ENCODE data around the gene MED27.
"Not testable (repeated sequence)": the region's sequence is repeated elsewhere in the genome, so short reads cannot be mapped to it uniquely, and the experiment has no call there.

MED27 gene

DNA sequence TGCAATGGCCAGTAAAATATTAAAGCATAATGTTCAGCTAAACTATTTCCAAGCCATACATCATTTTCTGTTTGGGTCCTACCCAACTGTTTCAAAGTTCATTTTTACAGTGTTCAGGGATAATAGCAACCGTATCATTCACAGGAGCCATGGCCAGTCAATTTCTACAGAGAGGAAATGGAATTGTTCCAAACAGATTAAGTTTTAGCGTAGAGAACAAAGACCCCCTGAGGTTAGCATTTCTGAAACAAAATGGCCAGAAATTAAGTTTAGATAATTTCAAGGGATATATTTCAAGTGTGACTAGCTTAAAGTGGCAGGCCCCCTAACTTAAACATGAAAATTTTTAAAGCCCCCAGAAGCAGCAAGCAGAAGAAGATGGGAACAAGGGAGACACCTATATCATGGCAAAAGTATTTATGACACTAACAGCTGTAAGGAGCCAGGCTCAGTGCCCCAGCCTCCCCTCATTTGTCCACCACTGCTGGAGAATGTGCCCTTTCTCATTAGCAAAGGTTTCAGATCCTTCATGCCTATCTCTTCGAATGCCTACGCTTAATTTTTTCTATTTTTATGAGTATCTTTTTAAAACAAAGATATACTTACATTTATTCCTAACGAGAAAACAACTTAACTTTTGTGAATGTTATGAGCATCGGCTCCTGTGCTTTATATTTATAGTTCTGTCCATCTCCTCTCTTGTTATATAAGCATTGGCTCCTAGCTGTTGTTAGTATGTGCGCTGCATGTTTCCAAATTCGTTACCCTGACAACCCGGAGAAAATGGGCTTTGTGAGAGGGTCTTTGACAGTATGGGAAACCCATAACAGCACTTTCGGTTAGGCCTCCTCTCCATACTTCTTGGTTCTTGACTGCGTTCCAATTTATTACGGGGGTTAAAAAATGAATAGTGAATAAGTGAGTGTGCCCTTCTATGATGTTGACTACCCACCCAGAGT lies 116.3 kb downstream of the MED27 start:
- DNase-seq (ENCODE audit: low spot score) = no peak

DNA sequence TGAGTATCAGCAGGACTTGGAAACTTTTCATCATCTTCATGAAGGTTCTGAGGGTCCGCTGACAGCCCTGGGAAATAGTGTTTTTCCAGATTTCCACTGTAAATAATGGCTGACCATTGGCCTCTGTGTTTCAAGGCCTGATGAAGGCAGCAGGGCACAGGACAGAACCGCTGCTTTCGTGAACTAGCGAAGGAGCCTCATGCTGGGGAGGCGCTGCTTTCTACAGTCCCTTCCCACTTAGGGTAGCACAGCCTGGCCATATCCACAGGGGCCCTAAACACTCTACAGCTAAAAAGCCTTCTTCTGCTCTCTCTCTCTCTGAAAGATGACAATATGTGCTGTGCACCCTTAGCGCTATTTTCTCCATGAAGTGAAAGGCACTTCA lies 118.2 kb downstream of the MED27 start:
- no peak for DNase-seq (ENCODE audit: low spot score)

DNA sequence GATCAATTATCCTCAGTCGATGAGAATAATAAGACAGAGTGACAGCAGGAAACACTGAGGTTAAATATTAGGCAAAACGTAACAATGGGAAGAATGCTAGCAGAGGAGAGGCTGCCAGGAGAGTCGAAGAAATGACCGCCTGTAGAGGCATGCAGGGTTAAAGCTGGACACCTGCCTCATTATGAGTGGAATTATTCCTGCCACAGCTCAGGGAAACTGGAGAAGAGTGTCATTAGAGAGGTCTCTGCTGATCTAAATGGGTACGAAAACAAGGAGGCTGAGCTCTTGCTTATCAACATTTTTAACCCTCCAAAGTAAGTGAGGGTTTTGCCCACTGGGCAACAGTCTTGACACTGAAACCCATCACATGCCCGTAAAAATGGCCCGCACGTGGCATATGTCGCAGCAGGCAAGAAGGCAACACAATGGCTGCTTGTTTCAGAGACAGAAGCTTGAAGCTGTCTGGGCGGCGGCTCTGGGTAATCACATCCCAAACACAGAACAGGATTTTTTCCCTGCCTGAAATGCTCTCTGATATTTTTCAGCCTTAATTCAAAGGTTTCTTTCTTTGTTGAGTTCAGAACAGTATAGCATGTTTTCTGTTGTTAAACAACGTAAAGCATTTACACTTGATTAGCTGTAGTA lies 118.7 kb downstream of the MED27 start:
- no peak for DNase-seq (ENCODE audit: low spot score)

DNA sequence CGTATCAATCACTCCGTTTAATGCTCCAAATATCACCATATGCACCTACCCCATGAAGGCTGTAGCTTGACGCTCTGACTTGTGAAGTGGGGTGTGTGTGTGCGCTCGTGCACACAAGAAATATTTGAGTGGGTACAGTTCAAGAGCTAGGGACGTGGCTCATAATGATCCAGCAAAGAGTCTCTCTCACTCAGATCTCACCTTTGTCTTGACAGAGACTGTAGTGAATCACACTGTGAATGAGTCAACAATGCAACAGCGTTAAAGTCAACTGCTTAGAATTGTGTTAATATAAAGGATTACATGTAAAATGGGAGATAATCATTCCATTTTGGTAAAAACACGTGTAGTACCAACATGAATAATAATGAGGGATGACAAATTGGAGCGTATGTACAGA lies 119.4 kb downstream of the MED27 start:
- no peak for DNase-seq (ENCODE audit: low spot score)

DNA sequence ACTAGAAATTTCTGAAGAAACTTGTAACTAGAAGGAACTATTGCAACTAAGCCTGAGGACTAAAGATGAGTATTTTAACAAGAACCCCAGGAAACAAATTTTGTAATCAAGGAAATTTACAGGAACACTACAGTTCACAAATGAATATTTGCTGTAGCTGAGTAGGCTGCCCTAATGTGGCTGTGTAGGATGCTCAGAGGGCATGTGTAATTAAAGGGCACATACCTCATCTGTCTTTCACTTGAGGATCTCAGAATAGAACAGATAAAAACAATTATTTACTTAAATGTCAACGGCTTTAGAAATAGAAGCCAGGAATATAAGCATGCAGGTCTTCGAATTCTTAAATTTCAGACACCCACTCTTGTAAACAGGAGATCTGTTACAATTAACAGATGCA lies 119.8 kb downstream of the MED27 start:
- no peak for DNase-seq (ENCODE audit: low spot score)

DNA sequence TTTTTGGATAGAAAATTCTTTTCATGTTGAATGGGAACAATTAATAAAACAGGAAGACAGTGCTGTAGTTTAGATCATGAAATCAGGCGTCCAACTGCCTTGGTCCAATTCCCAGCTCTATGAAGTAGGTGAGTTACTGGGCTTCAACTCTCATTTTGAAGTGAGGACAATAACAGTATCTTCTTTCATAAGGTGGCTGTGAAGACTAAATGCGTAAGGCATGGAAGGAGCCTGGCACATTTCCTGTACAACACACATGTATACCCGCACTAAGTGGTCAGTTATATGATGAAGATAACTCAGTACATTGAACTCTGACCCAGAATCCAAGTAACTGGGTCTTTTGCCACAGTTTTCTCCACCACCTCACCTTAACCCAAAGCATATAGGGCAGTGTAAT lies 120.6 kb downstream of the MED27 start:
- DNase-seq (ENCODE audit: low spot score) = no peak

DNA sequence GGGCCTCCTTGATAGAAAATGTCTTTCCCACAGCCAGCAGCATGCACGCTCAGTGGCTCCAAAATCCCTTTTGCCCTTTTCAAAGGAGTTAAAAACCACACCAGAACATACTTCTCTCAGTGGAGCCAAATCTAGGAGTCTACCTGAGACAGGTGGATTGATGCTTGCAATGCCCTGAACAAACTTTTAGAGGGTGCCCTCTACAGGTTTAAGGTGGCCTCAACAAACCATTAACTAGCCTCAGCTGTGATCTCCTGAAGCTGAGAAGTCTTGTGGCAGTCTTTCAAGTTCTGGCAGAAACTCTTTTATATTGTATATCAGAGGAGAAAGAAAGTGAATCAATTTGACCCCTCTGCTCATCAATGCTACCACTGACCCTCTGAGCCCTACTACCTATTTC lies 125.4 kb downstream of the MED27 start:
- DNase-seq (ENCODE audit: low spot score) = no peak

DNA sequence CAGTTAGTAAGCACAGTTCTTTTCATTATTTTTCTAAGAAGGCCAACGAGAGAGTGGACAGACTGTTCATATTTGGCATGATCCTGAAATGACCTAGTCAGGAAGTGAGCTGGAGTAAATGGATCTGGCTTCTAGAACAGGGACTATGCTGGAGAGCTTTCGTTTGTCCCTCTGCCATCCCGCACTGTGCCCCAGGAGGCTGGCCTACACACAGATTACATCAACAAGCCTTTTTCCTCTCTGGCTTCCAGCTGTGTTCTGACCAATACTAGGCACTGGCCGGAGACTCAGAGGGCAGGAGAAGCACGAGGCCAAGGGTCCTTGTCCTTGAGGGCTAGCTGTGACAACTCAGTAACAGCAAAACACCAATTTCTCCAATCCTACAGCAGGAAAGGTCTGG lies 127.8 kb downstream of the MED27 start:
- DNase-seq (ENCODE audit: low spot score) = no peak

DNA sequence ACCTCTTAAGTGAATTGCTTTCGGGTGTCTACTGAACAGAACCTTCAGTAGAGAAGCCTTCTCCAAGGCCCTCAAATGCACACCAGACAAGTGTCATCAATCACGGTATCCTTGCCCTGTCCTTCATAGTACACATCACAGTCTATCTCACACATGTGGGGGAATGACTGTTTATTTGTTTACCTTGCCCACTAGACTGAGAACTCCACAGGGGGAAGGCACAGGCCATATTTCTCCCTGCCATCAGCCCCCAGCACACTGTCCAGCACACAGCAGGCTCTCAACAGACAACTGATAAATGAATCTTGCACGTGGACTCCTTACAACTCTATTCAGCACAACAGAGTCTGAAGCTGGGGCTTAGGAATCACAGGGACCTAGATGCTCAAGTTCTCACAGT lies 128.5 kb downstream of the MED27 start:
- DNase-seq (ENCODE audit: low spot score) = no peak

DNA sequence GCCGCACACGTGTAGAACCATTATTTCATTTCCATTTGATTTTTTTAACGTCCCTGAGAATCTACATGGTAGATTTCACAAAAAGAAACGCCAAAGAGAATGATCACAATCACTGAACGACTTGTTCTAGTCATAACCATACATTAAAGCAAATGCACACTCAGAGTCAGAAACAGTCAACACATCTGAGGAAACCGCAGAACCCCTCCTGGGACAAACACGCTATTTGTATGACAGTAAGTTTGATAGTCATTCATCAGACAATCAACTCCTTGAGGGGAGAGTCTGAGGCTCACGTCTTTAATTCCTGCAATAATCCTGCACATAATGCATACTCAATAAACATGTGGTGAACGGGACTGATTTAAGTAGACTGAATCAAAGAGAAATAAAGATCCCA lies 129.2 kb downstream of the MED27 start:
- DNase-seq (ENCODE audit: low spot score) = no peak

DNA sequence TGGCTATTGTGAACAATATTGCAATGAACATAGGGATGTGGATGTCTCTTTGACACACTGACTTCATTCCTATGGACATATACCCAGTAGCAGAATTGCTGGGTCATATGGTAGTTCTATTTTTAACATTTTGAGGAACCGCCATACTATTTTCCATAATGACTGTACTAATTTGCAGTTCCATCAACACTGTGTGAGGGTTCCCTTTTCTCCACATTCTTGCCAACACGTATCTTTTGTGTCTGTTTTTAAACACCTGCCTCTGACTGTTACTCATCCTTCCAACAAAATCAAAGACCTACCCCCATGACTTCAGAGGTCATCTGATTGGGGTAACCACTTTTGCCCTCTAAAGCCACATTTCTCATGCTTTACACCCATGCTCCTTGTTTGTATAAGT lies 133.5 kb downstream of the MED27 start:
- DNase-seq (ENCODE audit: low spot score) = no peak

DNA sequence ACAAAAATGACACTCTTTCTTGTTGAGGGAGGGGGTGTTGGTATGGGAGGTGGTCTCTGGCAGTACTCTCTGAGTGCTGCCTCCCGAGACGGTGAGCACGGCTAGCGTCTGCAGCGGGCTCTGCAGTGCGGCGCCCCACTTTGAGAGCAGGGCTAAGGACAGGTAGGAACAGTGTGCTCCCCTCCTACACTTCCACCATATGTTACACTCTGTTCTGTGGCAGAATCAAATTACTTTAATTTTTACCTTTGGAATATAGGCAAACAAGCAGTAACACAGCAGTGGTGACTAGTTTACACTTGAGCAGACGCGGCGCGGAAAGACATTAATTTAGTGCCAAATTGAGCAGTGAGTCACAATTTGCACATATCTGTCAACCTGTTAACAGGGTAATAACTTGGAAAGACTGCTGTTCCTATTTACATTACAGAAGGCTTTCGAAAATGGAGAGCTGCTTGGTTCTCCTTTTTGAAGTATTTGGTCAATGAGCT lies 136.3 kb downstream of the MED27 start:
- DNase-seq (ENCODE audit: low spot score) = no peak

DNA sequence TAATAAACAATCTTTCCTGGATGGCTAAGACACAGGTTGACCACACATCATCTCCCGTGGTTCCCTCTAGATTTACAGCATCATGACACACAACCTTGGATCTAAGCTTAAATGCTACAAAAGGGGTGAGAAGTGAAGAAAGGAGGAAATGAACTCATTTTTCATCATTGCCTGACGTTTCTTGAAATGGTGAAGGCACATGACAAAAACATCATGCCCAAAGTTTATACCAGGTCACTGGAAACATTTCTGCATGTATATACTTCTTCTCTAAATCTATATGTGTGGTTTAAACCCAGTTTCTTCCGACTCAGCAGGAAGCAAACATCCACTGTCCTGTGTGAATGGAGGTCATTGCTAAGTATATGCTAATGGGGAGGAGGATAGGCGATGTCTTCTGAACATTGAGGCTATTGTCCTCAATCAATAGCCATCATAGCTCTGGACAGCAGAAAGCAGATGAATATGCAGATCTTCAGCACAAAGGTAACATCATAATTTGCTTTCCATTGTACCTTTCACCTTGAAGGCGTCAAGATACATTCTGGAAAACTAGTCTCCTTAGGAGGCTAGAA lies 137.4 kb downstream of the MED27 start:
- no peak for DNase-seq (ENCODE audit: low spot score)

DNA sequence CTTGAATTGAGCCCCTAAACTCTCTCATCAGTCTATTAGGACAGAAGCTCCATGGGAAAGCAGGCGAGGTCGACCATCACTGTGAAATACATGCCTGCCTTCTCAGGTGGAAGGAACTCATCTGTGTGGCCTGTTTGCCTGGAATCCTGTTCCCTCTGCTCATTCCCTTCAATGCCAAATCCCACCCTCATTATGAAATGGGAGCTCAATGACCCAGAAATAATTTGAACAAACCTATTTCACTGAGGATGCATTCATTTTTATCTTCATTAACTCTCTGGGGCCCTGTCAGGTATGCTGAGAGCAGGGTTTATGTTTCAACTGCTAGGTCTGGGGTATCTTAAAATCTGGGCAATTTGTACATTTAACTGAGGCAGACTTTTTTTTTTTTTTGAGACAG lies 142.2 kb downstream of the MED27 start:
- no peak for DNase-seq (ENCODE audit: low spot score)

DNA sequence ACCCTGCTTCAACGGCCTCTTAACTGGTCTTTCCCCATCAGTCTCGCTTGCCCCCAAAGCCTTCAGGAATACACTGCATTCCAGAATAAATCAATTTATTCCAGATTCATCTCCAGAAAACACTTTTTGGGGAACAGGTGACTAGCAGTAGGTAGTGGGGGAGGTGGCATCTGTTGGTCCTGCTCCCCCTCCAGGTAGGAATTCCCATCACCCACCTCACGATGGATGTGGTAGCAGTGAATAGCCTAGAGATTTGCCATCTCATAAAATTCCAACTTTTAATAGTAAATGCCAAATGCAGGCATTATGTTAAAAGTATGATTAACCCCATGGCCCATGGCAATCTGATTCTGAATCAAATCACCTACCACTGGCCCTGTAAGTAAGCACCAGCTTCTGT lies 142.7 kb downstream of the MED27 start:
- DNase-seq (ENCODE audit: low spot score) = no peak

DNA sequence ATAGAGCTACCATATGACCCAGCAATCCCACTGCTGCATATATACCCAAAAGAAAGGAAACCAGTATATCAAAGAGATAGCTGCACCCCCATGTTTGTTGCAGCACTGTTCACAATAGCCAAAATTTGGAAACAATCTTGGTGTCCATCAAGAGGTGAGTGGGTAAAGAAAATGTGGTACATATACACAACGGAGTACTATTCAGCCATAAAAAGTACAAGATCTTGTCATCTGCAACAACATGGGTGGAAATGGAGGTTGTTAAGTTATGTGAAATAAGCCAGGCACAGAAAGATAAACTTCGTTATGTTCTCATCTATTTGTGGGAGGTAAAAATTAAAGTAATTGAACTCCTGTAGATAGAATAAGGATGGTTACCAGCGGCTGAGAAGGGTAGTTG lies 145.0 kb downstream of the MED27 start:
- no peak for DNase-seq (ENCODE audit: low spot score)

DNA sequence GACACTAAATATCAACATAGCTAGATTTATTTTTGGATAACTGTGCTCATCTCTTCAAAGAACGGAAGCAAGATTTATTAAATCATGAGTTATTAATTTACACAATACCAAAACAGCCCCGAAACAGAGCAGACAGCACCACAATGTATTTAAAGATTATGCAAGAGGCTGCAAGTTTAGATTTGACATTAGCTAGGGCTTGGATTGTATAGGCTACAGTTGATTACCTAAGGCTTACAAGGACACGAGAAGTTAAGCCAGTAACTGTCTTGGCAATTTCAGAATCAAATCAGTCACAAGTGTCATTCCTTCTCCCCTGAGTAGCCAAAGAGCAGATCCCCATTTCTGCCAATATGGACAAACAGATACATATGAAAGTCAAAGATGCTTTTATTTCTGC lies 152.6 kb downstream of the MED27 start:
- no peak for DNase-seq (ENCODE audit: low spot score)

DNA sequence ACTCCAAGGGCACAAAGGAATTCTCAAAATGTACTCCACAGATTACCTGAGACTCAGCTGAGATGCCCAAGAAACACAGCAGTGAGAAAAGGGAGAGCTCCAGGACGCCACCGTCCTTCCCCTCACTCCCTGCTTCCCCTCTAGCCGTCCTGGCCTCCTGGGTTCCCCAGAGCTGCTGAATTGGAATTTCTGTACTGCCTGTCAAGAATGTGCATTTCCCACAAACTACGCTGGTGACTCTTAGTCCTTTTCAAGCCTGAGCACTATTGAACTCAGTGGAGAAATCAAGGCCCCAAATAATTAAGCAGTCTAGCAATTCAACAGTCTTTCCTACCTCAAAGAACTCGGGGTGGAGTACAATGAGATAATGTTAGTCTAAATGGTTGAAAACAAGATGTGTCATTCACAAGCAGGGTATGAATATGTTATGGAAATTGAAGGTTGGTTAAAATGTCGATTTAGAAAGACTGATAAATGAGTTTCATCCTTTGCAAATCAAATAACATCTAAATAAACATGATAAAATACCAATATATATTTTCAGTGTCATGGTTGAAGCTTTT lies 153.2 kb downstream of the MED27 start:
- DNase-seq (ENCODE audit: low spot score) = no peak

DNA sequence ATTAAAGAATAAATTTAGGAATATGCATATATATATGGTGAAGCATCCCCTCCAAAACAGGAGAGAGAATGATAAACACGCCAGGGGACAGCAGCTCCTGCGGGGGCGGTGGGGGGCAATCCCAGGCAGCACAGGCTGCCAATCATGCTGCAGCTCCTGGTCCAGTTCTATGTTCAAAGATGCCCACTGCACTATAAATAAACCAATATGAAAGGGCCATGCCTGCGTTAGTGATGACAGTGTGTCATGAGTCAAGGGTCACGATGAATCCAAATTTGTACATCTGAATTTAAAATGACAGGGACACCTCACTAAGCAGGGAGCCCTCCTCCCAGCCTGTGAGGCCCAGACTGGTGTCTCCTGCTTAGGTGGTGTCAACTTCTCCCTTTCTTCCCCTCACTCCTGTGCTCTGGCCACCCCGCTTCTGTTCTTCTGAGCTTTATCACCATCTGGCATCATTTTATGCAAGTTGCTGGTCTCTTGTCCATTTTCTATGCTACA lies 153.9 kb downstream of the MED27 start:
- no peak for DNase-seq (ENCODE audit: low spot score)

DNA sequence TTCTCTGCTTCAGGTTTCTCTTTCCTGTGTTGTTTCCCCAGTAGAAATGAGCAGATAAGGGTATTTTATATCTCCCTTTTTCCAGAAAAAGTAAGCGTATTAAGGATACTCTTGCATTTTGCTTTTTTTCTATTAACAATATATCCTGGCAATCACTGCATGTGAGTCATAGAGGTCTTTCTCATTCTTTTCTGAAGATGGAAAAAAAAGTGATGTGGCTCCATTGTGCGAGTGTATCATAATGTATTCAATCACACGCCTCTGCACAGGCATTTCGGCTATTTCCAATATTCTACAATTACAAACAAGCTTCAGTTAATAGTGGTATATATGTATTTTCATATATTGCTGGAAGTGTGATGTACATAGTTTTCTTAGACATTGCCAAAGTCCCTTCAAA lies 155.9 kb downstream of the MED27 start:
- no peak for DNase-seq (ENCODE audit: low spot score)

DNA sequence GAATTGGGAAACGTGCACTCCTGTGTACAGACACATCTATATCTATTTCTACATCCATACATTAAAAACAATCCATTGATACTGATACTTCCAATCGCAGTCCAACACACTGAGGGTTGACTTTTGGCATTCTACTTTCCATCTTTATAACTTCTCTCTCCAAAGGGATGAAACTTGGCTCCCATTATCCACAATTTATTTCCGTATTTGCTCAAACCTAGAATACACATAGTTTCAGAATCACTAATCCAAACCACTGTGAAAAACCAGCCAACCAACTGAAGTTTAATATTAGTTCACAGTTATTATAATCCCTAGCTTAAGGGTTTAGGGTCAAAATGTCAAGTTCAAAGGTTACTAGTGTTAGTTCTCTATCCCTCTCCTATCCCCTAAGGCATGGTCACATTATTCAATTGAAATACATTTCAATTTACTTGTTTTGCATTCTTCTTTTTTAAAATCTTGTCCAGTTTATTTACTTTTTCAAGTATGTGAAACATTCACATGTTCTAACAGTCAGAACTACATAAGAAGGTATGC lies 156.5 kb downstream of the MED27 start:
- no peak for DNase-seq (ENCODE audit: low spot score)

DNA sequence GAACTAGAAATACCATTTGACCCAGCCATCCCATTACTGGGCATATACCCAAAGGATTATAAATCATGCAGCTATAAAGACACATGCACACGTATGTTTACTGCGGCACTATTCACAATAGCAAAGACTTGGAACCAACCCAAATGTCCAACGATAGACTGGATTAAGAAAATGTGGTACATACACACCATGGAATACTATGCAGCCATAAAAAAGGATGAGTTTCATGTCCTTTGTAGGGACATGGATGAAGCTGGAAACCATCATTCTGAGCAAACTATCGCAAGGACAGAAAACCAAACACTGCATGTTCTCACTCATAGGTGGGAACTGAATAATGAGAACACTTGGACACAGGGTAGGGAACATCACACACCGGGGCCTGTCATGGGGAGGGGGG lies 158.0 kb downstream of the MED27 start:
- not testable (repeated sequence) for DNase-seq (ENCODE audit: low spot score)

Data from HuH-7 (cell line).